Ovary (tissue), 3 donors: Measurements from ENCODE around the gene TCERG1L.

Source experiments
- CTCF ChIP-seq, 3 donors: fragments of 450-650 bp in 2 of 3; fragments of 200-600 bp in 1 of 3; IDR thresholded peaks; one replicate each; pipeline versions ENCODE4 v1.5.1 to v1.8.0; 2016 to 2022; ENCODE audit warnings: antibody characterized with exemption in 3 of 3, mild to moderate bottlenecking in 1 of 3
- EP300 ChIP-seq: sonication (generic); formaldehyde crosslinking; IDR thresholded peaks from one replicate; pipeline ENCODE4 v1.6.1; 2017; ENCODE audit warnings: antibody characterized with exemption
- POLR2A ChIP-seq: fragments of 450-650 bp; IDR thresholded peaks from one replicate; pipeline ENCODE4 v1.6.1; 2017; ENCODE audit warnings: antibody characterized with exemption, mild to moderate bottlenecking, moderate library complexity
- donor health status: DM: no; HTN: no; CAD: no.

GRCh38 chr10:131264110-131264788, 47.3 kb downstream of the TCERG1L start:
- no peak for TF ChIP-seq CTCF (IDR thresholded peaks at IDR 0.05)
- TF ChIP-seq EP300 = no peak
- TF ChIP-seq POLR2A = no peak
